UCSD-AML1 (cell line): Measurements from ENCODE around the gene TMEM271.
"Not testable (repeated sequence)": the region's sequence is repeated elsewhere in the genome, so short reads cannot be mapped to it uniquely, and the experiment has no call there.

Experiments
- DNase-seq: peaks from one replicate; lab custom pipeline; 2025; ENCODE audit not compliant: unreplicated experiment; lab: John Stamatoyannopoulos, UW

The TMEM271 gene

GRCh38 chr4:610411-611261, 34.5 kb upstream of the TMEM271 start:
- no peak for DNase-seq

DNA sequence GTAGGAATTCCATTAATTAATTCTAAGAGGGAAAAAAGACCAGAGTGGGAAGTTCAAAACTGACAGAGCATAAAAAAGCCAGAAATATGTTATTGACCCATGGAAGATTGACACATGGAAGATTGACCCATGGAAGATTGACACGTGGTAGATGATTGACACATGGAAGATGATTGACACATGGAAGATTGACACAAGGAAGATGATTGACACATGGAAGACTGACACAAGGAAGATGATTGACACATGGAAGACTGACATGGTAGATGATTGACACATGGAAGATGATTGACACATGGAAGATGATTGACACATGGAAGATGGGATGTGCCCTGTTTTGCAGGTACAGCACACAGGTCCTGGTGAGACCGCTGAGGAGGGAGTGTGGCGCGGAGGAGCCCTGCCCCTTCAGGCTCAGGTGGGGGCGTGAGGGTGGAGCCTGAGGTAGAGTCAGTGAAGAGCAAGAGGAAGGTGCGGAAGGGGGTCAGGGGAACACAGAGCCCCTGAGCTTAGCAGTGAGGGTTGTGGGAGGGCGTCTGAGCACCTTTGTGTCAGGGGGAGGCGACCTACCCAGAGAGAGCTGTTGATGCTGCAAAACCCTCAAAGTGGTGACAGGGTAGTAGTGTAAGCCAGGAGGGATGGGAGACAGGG, 33.4 kb upstream of the TMEM271 start:
- no peak for DNase-seq

GRCh38 chr4:608236-608635, 32.1 kb upstream of the TMEM271 start:
- no peak for DNase-seq

DNA sequence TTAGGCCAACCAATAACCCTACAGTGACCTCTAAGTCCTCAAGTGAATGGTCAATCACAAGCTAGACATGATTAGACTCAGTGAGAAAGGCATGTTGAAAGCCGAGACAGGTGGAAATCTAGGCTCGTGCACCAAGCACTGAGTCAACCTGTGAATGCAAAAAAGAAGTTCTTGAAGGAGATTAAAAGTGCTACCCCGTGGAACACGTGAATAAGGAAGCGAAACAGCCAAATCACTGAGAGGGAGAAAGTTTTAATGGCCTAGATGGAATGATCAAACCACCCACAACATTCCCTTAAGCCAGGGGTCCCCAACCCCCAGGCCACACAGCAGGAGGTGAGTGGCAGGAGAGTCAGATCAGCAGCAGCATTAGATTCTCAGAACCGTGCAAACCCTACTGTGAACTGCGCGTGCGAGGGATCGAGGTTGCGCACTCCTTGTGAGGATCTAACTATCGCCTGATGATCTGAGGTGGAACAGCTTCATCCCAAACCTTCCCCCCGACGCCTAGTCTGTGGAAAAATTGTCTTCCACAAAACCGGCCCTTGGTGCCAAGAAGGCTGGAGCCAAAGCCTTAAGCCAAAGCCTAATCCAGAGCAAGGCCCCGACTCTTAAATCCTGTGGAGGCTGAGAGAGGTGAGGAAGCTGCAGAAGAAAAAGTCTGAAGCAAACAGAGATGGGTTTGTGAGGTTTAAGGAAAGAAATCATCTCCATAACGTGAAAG, 29.8 kb upstream of the TMEM271 start:
- no peak for DNase-seq

DNA sequence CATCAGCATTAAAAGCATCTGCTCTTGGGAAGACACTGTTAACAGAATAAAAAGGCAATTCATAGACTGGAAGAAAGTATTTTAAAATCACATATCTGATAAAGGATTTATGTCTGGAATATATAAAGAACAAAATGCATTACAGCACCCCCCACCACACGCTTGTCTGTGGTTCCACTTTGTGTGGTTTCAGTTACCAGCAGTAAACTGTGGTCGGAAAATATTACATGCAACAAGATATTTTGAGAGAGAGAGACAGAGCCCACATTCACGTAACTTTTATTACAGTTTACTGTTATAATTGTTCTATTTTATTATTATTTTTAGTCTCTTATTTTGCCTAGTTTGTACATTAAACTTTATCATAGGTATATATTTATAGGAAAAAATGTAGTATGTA, 28.0 kb upstream of the TMEM271 start:
- DNase-seq = no peak

DNA sequence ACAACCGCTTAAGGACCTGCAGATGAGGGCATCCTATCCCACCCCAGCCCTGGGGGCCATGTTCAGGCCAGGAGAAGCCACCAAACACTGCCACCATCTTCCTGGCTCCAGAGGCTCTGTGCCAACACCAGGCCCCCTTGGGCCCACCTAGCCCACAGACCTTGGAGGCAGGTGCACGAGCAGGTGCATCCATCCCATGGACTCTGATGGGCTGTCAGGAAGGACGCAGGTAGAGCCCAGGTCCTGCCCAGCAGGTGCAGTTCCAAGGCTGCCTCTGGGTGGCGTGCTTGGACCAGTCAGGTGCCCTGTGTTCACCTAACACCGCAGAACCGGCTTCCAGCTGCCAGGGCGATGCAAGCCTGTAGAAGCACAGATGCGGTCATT, 26.5 kb upstream of the TMEM271 start:
- DNase-seq = no peak

DNA sequence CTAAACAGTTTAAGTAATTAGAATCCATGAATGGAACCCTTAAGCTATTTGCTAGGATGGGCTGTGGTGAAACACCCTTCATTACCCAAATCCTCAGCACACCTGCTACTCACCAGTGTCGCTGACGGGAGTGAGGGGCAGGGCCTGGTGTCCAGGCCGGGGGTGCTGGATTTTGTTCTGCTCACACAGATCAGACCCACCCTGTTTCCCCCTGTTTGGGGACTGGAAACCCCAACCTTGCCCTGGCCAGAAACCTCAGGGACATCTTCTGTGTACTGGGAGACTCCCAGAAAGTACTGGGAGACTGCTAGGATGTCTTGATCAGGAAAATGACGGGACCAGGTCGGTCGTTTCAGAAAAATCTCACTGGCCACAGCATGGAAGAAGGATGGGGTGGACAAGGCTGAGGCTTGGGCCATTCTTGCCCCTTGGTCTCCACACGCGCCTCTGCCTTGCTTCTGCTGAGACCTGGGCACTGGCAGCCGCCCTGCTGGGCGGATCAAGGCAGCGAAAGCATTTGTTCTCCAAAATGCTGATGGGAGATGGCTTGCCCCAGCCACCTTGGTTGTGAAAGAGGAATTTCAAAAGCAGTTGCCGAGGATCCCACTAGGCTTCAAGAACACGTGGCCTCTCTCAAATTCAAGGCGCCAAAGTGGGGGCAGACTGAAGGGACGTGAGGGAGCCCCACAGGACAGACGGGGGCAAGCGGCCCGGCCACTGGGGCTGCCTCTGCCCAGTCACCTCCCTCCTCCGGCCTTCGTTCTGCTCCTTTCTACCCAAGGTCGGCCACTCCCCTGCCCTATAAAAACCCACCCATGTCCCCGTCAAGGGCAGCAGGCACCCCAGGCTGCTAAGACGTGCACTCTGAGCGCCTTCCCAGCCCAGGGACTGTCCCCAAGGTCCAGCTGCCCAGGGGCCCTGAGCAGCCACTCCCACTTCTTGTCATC, 25.8 kb upstream of the TMEM271 start:
- DNase-seq = no peak

DNA sequence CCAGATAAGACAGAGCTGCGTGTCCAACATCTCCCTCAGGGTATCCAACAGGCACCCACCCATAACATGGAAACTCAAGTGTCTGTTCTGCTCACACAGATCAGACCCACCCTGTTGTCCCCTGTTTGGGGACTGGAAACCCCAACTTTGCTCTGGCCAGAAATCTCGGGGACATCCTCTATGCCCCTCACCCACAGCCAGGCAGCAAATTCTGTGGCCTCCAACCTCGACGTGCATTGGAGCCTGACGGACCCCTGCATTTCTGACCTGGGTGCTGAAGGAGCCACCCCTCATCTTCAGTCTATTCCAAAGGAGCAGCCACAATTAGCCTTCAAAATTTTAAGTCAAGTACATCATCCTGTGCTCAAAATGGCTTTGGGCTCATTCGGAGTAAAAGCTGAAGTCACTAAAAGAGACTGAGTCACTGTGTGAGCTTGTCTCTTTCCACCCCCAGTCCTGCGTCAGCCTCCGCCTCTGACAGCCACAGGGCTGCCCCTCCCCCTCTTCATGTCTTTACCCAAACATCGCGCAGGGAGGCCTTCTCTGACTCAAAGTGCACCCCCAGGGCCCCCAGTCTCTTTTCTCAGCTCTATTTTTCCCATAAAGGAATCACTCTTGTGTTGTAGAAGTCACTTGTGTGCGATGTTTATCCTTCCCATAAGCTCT, 24.9 kb upstream of the TMEM271 start:
- DNase-seq = no peak

- DNase-seq = no peak
These were observed 24.1 kb upstream of the TMEM271 start for GRCh38 chr4:600166-600565.

DNA sequence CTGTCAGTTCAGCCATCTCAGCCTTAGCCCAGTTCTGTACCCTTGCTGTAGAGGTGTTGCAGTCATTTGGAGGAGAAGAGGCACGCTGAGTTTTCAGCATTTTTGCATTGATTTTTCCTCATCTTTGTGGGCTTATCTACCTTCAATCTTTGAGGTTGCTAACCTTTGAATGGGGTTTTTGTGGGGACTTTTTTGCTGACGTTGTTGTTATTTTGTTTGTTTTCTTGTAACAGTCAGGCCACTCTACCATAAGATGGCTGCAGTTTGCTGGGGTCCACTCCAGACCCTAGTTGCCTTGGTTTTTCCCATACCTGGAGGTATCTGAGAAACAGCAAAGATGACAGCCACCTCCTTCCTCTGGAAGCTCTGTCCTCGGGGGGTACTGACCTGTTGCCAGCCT, 22.8 kb upstream of the TMEM271 start:
- no peak for DNase-seq

- DNase-seq = no peak
These were observed 16.9 kb upstream of the TMEM271 start for GRCh38 chr4:592825-593520.

DNA sequence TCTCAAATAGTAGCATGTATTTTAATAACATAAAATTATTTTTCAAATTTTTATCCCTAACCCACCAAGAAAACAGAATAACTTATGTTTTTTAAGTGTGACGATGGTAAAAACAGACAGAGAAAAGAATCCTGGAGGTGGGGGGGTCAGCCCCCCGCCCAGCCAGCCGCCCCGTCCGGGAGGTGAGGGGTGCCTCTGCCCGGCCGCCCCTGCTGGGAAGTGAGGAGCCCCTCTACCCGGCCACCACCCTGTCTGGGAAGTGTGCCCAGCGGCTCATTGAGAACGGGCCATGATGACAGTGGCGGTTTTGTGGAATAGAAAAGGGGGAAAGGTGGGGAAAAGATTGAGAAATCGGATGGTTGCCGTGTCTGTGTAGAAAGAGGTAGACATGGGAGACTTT, 16.1 kb upstream of the TMEM271 start:
- DNase-seq = not testable (repeated sequence)

DNA sequence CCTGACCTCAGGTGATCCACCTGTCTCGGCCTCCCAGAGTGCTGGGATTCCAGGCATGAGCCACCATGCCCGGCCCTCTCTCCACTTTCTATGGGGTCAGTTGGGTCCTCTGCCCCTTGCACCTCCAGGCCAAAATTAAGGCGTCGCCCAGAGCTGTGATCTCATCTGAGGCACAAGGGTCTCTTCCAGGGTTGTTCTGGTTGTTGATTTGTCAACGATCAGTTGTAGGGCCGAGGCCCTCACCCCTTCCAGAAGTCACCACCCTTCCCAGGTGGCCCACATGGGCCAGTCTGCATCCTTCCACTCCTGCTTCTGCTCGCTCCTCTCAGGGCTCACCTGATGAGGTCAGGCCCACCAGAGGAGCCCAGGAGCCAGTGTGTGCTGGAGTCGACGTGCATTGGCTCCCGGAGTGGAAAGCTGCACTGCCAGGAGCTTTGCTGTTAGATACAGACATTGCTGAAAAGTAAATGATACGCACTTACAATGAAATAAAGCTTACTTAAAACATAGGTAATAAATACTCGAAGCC, 14.3 kb upstream of the TMEM271 start:
- DNase-seq = no peak

- no peak for DNase-seq
These were observed 13.3 kb upstream of the TMEM271 start for GRCh38 chr4:589219-589963.

- no peak for DNase-seq
These were observed 12.3 kb upstream of the TMEM271 start for GRCh38 chr4:588351-588849.

GRCh38 chr4:587671-588350, 11.7 kb upstream of the TMEM271 start:
- DNase-seq = no peak

- no peak for DNase-seq
These were observed 7.7 kb upstream of the TMEM271 start for GRCh38 chr4:583820-584219.

- no peak for DNase-seq
These were observed 5.8 kb upstream of the TMEM271 start for GRCh38 chr4:581753-582361.
